Kidney (tissue), 14 donors: ENCODE measurements around the gene PRELID3B. TPM values are rescaled to one million over a fixed set of nuclear protein-coding genes. Genes with fewer than 3 reads are reported as not detected.

Experiments
- DNase-seq, 5 donors: peaks; one replicate each; pipeline ENCODE4 v3.0.0-alpha.2; 2013 to 2020
- FAIRE-seq: peaks from 2 replicates; lab custom pipeline; 2012; peaks lifted over from hg19 to GRCh38; lab: Jason Lieb, UNC
- H3K27ac ChIP-seq, 2 donors: one replicate each; pipeline ENCODE4 v1.7.0; 2013; ENCODE audit warnings: low read depth in 2 of 2, low read length in 2 of 2, inconsistent platforms in 1 of 2
- H3K27me3 ChIP-seq: one replicate; pipeline ENCODE4 v1.7.1; 2013; ENCODE audit warnings: low read length, inconsistent platforms; ENCODE audit not compliant: control insufficient read depth, insufficient read depth
- H3K36me3 ChIP-seq, 3 donors: one replicate each; pipeline versions ENCODE4 v1.7.0 to v1.7.1; 2013; ENCODE audit warnings: low read length in 3 of 3, control low read depth in 1 of 3, inconsistent platforms in 1 of 3; ENCODE audit not compliant: insufficient read depth in 3 of 3, control insufficient read depth in 2 of 3
- H3K4me1 ChIP-seq, 3 donors: one replicate each; pipeline versions ENCODE4 v1.7.0 to v1.7.1; 2013; ENCODE audit warnings: low read length in 3 of 3, inconsistent platforms in 1 of 3, low read depth in 1 of 3; ENCODE audit not compliant: control insufficient read depth in 2 of 3, insufficient read depth in 2 of 3
- H3K4me3 ChIP-seq, 3 donors: one replicate each; pipeline versions ENCODE4 v1.7.0 to v1.8.1; 2013; ENCODE audit warnings: low read length in 3 of 3, control low read depth in 1 of 3, inconsistent platforms in 1 of 3
- H3K9ac ChIP-seq, 3 donors: one replicate each; pipeline versions ENCODE4 v1.7.0 to v1.7.1; 2013; ENCODE audit warnings: low read length in 3 of 3, control low read depth in 1 of 3, inconsistent platforms in 1 of 3
- H3K9me3 ChIP-seq, 3 donors: one replicate each; pipeline versions ENCODE4 v1.7.0 to v1.7.1; 2013; ENCODE audit warnings: low read length in 3 of 3, control low read depth in 1 of 3, inconsistent platforms in 1 of 3; ENCODE audit not compliant: control insufficient read depth in 2 of 3, insufficient read depth in 1 of 3
- CTCF ChIP-seq: IDR thresholded peaks from 3 replicates; pipeline ENCODE4 v1.5.1; 2012; ENCODE audit warnings: mild to moderate bottlenecking, moderate library complexity, borderline replicate concordance; ENCODE audit not compliant: insufficient read depth; ENCODE audit errors: extremely low read depth
- intact Hi-C: fragments of 100-400 bp; cut with DNase I; formaldehyde crosslinking; loops from one replicate; pipeline ENCODE4 v1.11.1; 2022
- polyA plus RNA-seq: library from polyadenylated mRNA; stranded (reverse); fragments of 350-450 nt; fragmentation: Illumina TruSeq; extraction: RNeasy Lipid Tissue Mini Kit (QIAGEN cat#74804); gene quantifications from one replicate; pipeline ENCODE4 v1.2.3, GENCODE V29; 2014; ENCODE audit warnings: low read depth, low replicate concordance; ENCODE audit not compliant: insufficient read depth
- total RNA-seq: library from RNA; stranded (reverse); fragmentation: NEBNext Ultra II Directional; extraction: Animal tissue kit (Norgen Biotek cat#: 25700); gene quantifications from one replicate; pipeline ENCODE4 v1.2.1, GENCODE V29; 2021
- donor health status: control.
- donor health status: control.
- donor health status: control.
- donor health status: control.
- donor health status: control.
- donor health status: DM: yes; HTN: yes; CAD: no.
- donor health status: Normal renal cell carcinoma (clear cell type).

Gene PRELID3B
- total and polyA plus RNA-seq, 2 donors from 2014 or later = 26.4 to 38.5 TPM

DNA sequence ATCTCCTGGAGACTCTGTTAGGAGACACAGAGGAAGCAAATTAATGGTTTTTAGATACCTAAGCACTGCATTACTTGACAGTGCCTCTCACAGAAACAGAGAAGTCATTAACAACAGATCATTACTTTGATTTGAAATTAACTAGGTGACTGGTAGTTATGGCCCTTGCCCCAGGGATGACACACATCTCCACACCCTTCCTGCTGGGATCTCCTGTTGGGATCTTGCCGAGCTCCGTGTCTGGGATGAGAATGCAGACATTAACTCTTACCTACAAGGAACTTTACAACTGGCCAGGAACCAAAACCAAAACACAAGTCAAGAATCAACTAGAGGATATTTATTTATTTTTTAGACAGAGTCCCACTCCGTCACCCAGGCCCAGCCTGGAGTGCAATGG, 2.2 kb upstream of the PRELID3B start:
- H3K9me3 ChIP-seq = no peaks in the 10 kb centered on the region
- intact Hi-C loops = no loop called here
- H3K27me3 ChIP-seq = no peaks in the 10 kb centered on the region
- DNase-seq (no peak), FAIRE-seq (no peak)
- H3K36me3 ChIP-seq = no peaks in the 10 kb centered on the region
- no peak for TF ChIP-seq CTCF
- peaks cover 2 to 11% (median 7%) of the 10 kb centered on the region in 3 donors for H3K4me1 ChIP-seq
- H3K27ac ChIP-seq = no peak overlapping the region
- no peak overlapping the region for H3K9ac ChIP-seq
- H3K4me3 ChIP-seq = no peak overlapping the region

- no peaks in the 10 kb centered on the region for H3K36me3 ChIP-seq
- H3K9me3 ChIP-seq = no peaks in the 10 kb centered on the region
- no peaks in the 10 kb centered on the region for H3K27me3 ChIP-seq
- no peak for DNase-seq
- no peak overlapping the region for H3K9ac ChIP-seq
- no peak overlapping the region for H3K4me3 ChIP-seq
- FAIRE-seq = no peak
- no peak for TF ChIP-seq CTCF
- intact Hi-C loops = no loop called here
- no peak overlapping the region for H3K27ac ChIP-seq
- H3K4me1 ChIP-seq = peaks cover 2 to 11% (median 7%) of the 10 kb centered on the region in 3 donors
Measured at GRCh38 chr20:59044295-59044694, 1.7 kb upstream of the PRELID3B start.

DNA sequence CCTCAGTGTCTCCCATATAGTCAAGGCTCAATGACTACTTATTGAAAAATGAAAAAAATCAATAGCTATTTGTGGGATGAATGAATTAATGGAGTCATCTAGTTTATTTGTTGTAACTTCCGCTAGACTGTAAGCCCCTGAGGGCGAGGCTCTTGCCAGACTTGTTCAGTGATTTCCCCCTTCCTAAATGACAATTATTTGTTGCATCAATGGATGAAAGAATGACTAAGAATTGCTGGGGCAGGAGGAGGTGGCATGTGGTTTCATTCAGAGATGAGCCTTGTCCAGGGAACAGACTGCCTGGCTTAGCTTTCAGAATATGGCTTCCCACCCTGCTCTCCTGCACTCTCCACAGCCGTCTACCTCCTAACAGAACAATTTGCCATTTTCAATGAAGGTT, 1.1 kb upstream of the PRELID3B start:
- intact Hi-C loops = no loop called here
- no peak for FAIRE-seq
- H3K36me3 ChIP-seq = no peaks in the 10 kb centered on the region
- H3K4me3 ChIP-seq = no peak overlapping the region
- peaks cover 2 to 11% (median 7%) of the 10 kb centered on the region in 3 donors for H3K4me1 ChIP-seq
- DNase-seq = no peak
- H3K27me3 ChIP-seq = no peaks in the 10 kb centered on the region
- no peak overlapping the region for H3K27ac ChIP-seq
- H3K9ac ChIP-seq = no peak overlapping the region
- no peaks in the 10 kb centered on the region for H3K9me3 ChIP-seq
- no peak for TF ChIP-seq CTCF
